Colonic mucosa (tissue), 4 donors: ENCODE results near the gene CACNA1S. TPM values are rescaled to one million over a fixed set of nuclear protein-coding genes. Genes with fewer than 3 reads are reported as not detected.

Experiments
- DNase-seq: peaks from one replicate; pipeline ENCODE4 v3.0.0-alpha.2; 2020
- H3K27ac ChIP-seq: fragments of 200-600 bp; one replicate; pipeline ENCODE4 v1.8.0; 2021
- H3K27me3 ChIP-seq: fragments of 200-600 bp; one replicate; pipeline ENCODE4 v1.8.0; 2021
- H3K36me3 ChIP-seq: fragments of 200-600 bp; one replicate; pipeline ENCODE4 v1.8.0; 2021
- H3K4me1 ChIP-seq: fragments of 200-600 bp; one replicate; pipeline ENCODE4 v1.8.0; 2021; ENCODE audit warnings: mild to moderate bottlenecking
- H3K4me3 ChIP-seq: fragments of 200-600 bp; one replicate; pipeline ENCODE4 v1.8.0; 2021
- H3K9ac ChIP-seq, 2 donors: one replicate each; pipeline ENCODE4 v1.7.0; 2013; ENCODE audit warnings: control low read depth in 2 of 2, low read depth in 2 of 2, low read length in 2 of 2
- H3K9me3 ChIP-seq: fragments of 200-600 bp; one replicate; pipeline ENCODE4 v1.8.0; 2021
- intact Hi-C: fragments of 100-400 bp; cut with DNase I; formaldehyde crosslinking; loops from one replicate; pipeline ENCODE4 v1.14.1; 2022
- total RNA-seq, 2 donors: library from RNA; stranded (reverse); fragmentation: NEBNext Ultra II Directional in 1 of 2; extraction: Animal tissue kit (Norgen Biotek cat#: 25700) in 1 of 2; gene quantifications; one replicate each; pipeline ENCODE4 v1.2.1, GENCODE V29; 2021
- TF ChIP-seq, protein P1 (sequence below): fragments of 200-600 bp; IDR thresholded peaks from one replicate; pipeline ENCODE4 v1.8.0; 2022; ENCODE audit warnings: antibody characterized with exemption, mild to moderate bottlenecking
- donor health status: healthy.
- donor health status: DM: no; HTN: no; CAD: no.
- donor health status: DM: no; HTN: no; CAD: no.

Gene CACNA1S
- total RNA-seq, 2 donors from 2014 or later = not detected

DNA sequence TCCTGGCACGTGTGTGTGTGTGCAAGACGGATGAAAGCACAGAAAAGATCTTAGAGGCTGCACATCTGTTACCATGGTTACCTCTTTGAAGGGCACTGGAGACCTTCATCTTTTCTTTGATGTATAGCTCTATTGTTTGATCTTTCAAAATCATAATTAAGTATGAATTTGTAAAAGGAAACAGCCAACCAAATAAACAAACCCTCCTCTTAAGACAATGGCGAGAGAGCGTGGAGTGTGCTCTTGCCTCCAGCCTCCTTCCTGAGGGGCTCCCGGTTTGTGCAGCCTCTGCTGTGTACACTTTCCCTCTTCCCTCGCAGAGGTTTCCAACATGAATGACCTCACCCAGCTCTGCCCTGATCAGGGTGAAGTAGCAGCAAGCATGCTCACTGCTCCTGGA, 27.9 kb downstream of the CACNA1S start:
- Histone ChIP-seq H3K4me1 (no peaks in the 10 kb centered on the region), H3K4me3 (no peak overlapping the region), H3K36me3 (no peaks in the 10 kb centered on the region), H3K27me3 (no peaks in the 10 kb centered on the region), H3K9ac (no peak overlapping the region), H3K27ac (no peak overlapping the region), H3K9me3 (no peaks in the 10 kb centered on the region)
- intact Hi-C loops = no loop called here
- no peak for DNase-seq
- TF ChIP-seq, protein P1, sequence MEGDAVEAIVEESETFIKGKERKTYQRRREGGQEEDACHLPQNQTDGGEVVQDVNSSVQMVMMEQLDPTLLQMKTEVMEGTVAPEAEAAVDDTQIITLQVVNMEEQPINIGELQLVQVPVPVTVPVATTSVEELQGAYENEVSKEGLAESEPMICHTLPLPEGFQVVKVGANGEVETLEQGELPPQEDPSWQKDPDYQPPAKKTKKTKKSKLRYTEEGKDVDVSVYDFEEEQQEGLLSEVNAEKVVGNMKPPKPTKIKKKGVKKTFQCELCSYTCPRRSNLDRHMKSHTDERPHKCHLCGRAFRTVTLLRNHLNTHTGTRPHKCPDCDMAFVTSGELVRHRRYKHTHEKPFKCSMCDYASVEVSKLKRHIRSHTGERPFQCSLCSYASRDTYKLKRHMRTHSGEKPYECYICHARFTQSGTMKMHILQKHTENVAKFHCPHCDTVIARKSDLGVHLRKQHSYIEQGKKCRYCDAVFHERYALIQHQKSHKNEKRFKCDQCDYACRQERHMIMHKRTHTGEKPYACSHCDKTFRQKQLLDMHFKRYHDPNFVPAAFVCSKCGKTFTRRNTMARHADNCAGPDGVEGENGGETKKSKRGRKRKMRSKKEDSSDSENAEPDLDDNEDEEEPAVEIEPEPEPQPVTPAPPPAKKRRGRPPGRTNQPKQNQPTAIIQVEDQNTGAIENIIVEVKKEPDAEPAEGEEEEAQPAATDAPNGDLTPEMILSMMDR = no peak

DNA sequence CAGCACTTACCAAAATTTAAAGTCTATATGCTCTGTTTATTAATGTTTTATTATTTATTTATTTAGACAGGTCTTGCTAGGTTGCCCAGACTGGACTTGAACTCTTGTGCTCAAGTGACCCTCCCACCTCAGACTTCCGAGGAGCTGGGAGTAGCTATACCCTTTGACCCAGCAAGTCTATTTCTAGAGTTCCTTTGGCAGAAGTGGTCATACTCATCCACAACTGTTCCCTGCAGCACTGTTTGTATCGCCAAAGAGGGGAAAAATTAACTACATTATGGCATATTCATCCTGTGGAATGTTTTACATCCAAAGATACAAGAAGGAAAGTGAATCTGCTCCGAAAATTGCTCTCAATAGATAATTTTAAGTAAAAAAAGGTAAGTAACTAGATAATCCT, 28.5 kb downstream of the CACNA1S start:
- no peak overlapping the region for H3K4me3 ChIP-seq
- intact Hi-C loops = no loop called here
- no peak for DNase-seq
- H3K9me3 ChIP-seq = no peaks in the 10 kb centered on the region
- no peak overlapping the region for H3K27ac ChIP-seq
- H3K9ac ChIP-seq = no peak overlapping the region
- H3K4me1 ChIP-seq = no peaks in the 10 kb centered on the region
- TF ChIP-seq, protein P1 = no peak
- H3K36me3 ChIP-seq = no peaks in the 10 kb centered on the region
- H3K27me3 ChIP-seq = no peaks in the 10 kb centered on the region

DNA sequence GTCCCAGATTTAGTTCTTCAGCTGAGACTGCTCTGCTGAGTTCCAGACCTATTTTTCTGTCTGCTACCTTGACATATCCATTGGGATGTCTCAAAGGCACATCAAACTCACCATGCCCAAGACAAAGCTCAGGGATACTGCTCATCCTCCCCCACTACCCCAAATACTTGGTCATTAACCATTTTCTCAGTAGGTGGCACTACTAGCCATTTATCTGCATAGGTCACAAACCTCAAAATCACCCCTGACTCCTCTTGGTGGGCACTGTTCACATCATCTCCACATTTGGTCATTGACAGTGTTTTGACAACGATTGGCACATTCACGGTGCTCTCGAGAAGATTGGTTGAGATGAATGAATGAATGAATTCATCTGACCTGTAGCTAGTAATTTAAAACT, 32.1 kb downstream of the CACNA1S start:
- Histone ChIP-seq H3K36me3 (no peaks in the 10 kb centered on the region), H3K27ac (no peak overlapping the region), H3K4me3 (no peak overlapping the region), H3K4me1 (no peaks in the 10 kb centered on the region), H3K27me3 (no peaks in the 10 kb centered on the region), H3K9me3 (no peaks in the 10 kb centered on the region), H3K9ac (no peak overlapping the region)
- intact Hi-C loops = no loop called here
- no peak for DNase-seq
- TF ChIP-seq, protein P1 = no peak

DNA sequence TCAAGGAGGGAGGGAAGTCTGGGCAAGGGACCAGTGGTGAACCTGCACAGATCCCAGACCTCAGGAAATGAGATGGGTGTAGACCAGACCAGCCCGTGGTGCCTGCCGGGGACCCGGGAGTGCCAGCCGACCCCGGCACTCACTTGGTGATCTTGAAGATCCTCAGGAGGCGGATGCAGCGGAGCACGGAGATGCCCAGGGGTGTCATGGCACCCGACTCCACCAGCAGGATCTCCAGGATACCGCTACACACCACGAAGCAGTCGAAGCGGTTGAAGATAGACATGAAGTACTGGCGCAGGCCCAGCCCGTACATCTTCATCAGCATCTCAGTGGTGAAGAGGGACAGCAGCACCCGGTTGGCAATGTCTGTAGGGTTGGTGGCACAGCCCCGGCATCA, 34.5 kb downstream of the CACNA1S start:
- Histone ChIP-seq H3K4me1 (no peaks in the 10 kb centered on the region), H3K4me3 (no peak overlapping the region), H3K27ac (no peak overlapping the region), H3K9ac (no peak overlapping the region), H3K9me3 (no peaks in the 10 kb centered on the region), H3K27me3 (no peaks in the 10 kb centered on the region), H3K36me3 (no peaks in the 10 kb centered on the region)
- DNase-seq = no peak
- TF ChIP-seq, protein P1 = no peak
- intact Hi-C loops = no loop called here

DNA sequence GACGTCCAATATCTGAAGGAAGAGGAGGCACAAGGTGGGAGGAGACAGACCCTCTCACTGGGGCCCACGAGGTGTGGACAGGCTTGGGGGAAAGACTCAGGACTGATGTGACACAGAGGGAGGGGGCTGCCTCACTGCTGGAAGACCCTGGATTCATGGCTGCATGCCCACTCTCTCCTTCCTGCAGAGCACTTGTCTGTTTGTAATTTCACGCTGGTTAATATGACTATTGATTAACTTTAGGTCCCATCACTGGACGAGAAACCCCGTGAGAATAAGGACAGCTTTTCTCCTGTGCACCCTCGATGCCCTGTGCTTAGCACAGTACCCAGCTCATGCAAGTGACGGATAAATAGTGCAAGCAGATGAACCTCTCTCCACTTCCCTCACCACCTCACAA, 35.1 kb downstream of the CACNA1S start:
- no peak overlapping the region for H3K27ac ChIP-seq
- no peak overlapping the region for H3K4me3 ChIP-seq
- no peaks in the 10 kb centered on the region for H3K4me1 ChIP-seq
- DNase-seq = no peak
- H3K9ac ChIP-seq = no peak overlapping the region
- TF ChIP-seq, protein P1 = no peak
- no peaks in the 10 kb centered on the region for H3K27me3 ChIP-seq
- no peaks in the 10 kb centered on the region for H3K9me3 ChIP-seq
- intact Hi-C loops = no loop called here
- H3K36me3 ChIP-seq = no peaks in the 10 kb centered on the region

DNA sequence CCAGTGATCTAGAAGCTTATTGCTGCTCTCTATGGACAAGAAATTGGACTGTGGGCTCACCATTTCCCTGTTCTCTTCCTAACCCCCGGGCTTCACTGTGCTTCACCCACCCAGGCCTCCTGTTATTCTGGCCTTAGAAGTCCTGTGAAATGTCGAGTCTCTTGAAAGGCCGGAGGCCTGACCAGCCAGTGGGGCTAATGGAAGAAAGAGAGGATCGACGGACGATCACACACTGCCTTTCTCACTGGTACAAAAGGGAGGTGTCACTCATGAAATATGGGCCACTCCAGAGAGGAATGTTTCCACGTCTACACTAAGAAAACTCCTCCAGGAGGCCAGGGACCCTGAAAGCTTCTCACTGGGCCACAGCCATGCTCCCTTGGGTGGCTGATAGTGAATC, 36.1 kb downstream of the CACNA1S start:
- H3K27me3 ChIP-seq = no peaks in the 10 kb centered on the region
- H3K27ac ChIP-seq = no peak overlapping the region
- H3K36me3 ChIP-seq = no peaks in the 10 kb centered on the region
- no peaks in the 10 kb centered on the region for H3K9me3 ChIP-seq
- TF ChIP-seq, protein P1 = no peak
- H3K9ac ChIP-seq = no peak overlapping the region
- intact Hi-C loops = no loop called here
- no peak overlapping the region for H3K4me3 ChIP-seq
- DNase-seq = no peak
- H3K4me1 ChIP-seq = no peaks in the 10 kb centered on the region
